HL-60 (cell line): Measurements from ENCODE around the gene CDIPT.

Source experiments
- GABPA ChIP-seq: IDR thresholded peaks from 2 replicates; pipeline ENCODE4 v1.6.1; 2012; ENCODE audit warnings: low read depth
- TF ChIP-seq, protein P1 (sequence below): IDR thresholded peaks from one replicate; pipeline ENCODE4 v1.5.1; 2011; ENCODE audit warnings: low read length, control low read depth, inconsistent platforms; ENCODE audit not compliant: insufficient read depth
- TF ChIP-seq, protein P2 (sequence below): IDR thresholded peaks from 2 replicates; pipeline ENCODE4 v1.6.1; 2012; ENCODE audit warnings: low read depth; ENCODE audit not compliant: insufficient replicate concordance

DNA sequence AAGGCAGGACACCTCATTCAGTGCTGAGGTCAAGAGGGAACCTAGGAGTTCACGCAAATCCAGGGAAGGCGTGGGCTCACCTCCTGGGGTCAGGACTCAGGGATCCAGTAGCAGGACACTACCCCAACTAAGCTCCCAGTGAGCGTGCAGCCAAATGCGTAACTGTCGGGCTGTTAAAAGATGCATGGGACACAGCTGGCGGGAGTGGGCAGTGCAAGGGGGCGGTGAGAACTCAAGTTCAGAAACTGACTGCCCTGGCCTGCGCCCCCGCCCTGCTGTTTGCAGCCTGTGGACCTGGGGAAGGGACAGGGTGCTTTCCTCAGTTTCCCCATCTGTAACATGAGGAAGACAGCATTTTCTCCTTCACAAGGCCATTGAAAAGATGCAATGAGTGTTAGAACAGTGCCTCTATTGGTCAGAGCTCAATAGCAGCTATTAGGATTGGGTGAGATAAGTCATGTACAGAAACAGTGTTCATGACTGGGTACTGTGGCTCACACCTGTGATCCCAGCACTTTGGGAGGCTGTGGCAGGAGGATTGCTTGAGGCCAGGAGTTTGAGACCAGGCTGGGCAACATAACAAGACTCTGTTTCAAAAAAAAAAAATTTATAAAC lies 20.2 kb downstream of the CDIPT start:
- TF ChIP-seq, protein P1, sequence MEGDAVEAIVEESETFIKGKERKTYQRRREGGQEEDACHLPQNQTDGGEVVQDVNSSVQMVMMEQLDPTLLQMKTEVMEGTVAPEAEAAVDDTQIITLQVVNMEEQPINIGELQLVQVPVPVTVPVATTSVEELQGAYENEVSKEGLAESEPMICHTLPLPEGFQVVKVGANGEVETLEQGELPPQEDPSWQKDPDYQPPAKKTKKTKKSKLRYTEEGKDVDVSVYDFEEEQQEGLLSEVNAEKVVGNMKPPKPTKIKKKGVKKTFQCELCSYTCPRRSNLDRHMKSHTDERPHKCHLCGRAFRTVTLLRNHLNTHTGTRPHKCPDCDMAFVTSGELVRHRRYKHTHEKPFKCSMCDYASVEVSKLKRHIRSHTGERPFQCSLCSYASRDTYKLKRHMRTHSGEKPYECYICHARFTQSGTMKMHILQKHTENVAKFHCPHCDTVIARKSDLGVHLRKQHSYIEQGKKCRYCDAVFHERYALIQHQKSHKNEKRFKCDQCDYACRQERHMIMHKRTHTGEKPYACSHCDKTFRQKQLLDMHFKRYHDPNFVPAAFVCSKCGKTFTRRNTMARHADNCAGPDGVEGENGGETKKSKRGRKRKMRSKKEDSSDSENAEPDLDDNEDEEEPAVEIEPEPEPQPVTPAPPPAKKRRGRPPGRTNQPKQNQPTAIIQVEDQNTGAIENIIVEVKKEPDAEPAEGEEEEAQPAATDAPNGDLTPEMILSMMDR: no peak
- TF ChIP-seq GABPA: no peak
- TF ChIP-seq, protein P2, sequence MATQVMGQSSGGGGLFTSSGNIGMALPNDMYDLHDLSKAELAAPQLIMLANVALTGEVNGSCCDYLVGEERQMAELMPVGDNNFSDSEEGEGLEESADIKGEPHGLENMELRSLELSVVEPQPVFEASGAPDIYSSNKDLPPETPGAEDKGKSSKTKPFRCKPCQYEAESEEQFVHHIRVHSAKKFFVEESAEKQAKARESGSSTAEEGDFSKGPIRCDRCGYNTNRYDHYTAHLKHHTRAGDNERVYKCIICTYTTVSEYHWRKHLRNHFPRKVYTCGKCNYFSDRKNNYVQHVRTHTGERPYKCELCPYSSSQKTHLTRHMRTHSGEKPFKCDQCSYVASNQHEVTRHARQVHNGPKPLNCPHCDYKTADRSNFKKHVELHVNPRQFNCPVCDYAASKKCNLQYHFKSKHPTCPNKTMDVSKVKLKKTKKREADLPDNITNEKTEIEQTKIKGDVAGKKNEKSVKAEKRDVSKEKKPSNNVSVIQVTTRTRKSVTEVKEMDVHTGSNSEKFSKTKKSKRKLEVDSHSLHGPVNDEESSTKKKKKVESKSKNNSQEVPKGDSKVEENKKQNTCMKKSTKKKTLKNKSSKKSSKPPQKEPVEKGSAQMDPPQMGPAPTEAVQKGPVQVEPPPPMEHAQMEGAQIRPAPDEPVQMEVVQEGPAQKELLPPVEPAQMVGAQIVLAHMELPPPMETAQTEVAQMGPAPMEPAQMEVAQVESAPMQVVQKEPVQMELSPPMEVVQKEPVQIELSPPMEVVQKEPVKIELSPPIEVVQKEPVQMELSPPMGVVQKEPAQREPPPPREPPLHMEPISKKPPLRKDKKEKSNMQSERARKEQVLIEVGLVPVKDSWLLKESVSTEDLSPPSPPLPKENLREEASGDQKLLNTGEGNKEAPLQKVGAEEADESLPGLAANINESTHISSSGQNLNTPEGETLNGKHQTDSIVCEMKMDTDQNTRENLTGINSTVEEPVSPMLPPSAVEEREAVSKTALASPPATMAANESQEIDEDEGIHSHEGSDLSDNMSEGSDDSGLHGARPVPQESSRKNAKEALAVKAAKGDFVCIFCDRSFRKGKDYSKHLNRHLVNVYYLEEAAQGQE: no peak
